IMR-90 (cell line): ENCODE data around the gene DDX27.

Source experiments
- BHLHE40 ChIP-seq: fragments of 150-350 bp; IDR thresholded peaks from 2 replicates; pipeline ENCODE4 v1.6.1; 2016; ENCODE audit warnings: mild to moderate bottlenecking, low read depth, low read length
- CHD1 ChIP-seq: IDR thresholded peaks from 2 replicates; pipeline ENCODE4 v1.6.1; 2012; ENCODE audit warnings: low read depth, low read length, improper control_type of control experiment
- CTCF ChIP-seq: conservative IDR thresholded peaks from 2 replicates; pipeline ENCODE4 v1.5.1; 2012; ENCODE audit warnings: mild to moderate bottlenecking, low read depth, low read length, improper control_type of control experiment
- FOS ChIP-seq: fragments of 150-350 bp; IDR thresholded peaks from 2 replicates; pipeline ENCODE4 v1.6.1; 2016; ENCODE audit warnings: low read depth, low read length
- MAFK ChIP-seq: IDR thresholded peaks from 2 replicates; pipeline ENCODE4 v1.6.1; 2012; ENCODE audit warnings: low read depth, low read length, improper control_type of control experiment
- MXI1 ChIP-seq: IDR thresholded peaks from 2 replicates; pipeline ENCODE4 v1.6.1; 2012; ENCODE audit warnings: low read depth, mild to moderate bottlenecking, low read length, moderate library complexity, borderline replicate concordance
- POLR2A ChIP-seq: IDR thresholded peaks from 2 replicates; pipeline ENCODE4 v1.6.1; 2012; ENCODE audit warnings: mild to moderate bottlenecking, low read depth, low read length
- RAD21 ChIP-seq: IDR thresholded peaks from 2 replicates; pipeline ENCODE4 v1.6.1; 2012; ENCODE audit warnings: low read length, improper control_type of control experiment
- RFX5 ChIP-seq: IDR thresholded peaks from 2 replicates; pipeline ENCODE4 v1.8.0; 2012; ENCODE audit warnings: low read depth, mild to moderate bottlenecking, low read length, moderate library complexity
- SMC3 ChIP-seq: fragments of 150-350 bp; IDR thresholded peaks from 2 replicates; pipeline ENCODE4 v1.6.1; 2016; ENCODE audit warnings: low read depth, mild to moderate bottlenecking, antibody characterized with exemption, low read length, moderate library complexity
- TF ChIP-seq, protein P1 (sequence below): fragments of 150-350 bp; IDR thresholded peaks from 2 replicates; pipeline ENCODE4 v1.6.1; 2017; ENCODE audit warnings: mild to moderate bottlenecking, antibody characterized with exemption, low read length, low read depth

DNA sequence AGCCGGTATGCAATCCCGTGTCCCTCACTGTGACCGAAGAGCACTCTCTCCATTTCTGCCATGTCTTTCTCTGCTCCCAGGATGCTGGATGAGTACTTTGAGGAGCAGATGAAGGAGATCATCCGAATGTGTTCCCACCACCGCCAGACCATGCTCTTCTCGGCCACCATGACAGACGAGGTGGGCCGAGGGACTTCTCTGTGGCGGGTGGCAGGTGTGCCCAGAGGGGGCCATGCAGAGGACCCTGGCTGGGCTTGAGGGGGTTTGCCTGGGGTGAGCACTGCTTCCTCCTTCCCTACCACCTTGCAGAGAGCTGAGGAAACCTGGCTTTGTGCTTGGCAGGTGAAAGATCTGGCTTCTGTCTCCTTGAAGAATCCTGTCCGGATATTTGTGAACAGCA lies 14.0 kb downstream of the DDX27 start:
- TF ChIP-seq MAFK (no peak), CTCF (no peak), SMC3 (no peak), CHD1 (no peak), BHLHE40 (no peak), RFX5 (no peak), POLR2A (no peak), RAD21 (no peak), FOS (no peak), MXI1 (no peak)
- TF ChIP-seq, protein P1, sequence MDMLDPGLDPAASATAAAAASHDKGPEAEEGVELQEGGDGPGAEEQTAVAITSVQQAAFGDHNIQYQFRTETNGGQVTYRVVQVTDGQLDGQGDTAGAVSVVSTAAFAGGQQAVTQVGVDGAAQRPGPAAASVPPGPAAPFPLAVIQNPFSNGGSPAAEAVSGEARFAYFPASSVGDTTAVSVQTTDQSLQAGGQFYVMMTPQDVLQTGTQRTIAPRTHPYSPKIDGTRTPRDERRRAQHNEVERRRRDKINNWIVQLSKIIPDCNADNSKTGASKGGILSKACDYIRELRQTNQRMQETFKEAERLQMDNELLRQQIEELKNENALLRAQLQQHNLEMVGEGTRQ, result no peak
